M059J (cell line): ENCODE data around the gene ACSS2. TPM values are rescaled to one million over a fixed set of nuclear protein-coding genes. Genes with fewer than 3 reads are reported as not detected.

Experiments
- total RNA-seq: library from RNA; depleted of rRNA; stranded (reverse); fragments of >200 nt; shearing (Covaris generic); gene quantifications from 2 replicates; pipeline ENCODE4 v1.2.3, GENCODE V29; 2014; rRNA removed

The ACSS2 gene
- total RNA-seq, 1 experiment from 2014 or later, result 34.2 TPM

Other genes with a start within 250 kb of the ACSS2 start
- gene PIGU, start 199.5 kb upstream of the ACSS2 start, total RNA-seq, result 51.5 and 60.7 TPM in 2 replicates
- 11.3 and 17.4 TPM in 2 replicates for gene TP53INP2, start 172.3 kb upstream of the ACSS2 start, total RNA-seq
- gene NCOA6, start 51.0 kb upstream of the ACSS2 start, total RNA-seq, result 7.5 and 14.5 TPM in 2 replicates
- gene GGT7, start 3.8 kb upstream of the ACSS2 start, total RNA-seq, result 2.1 and 2.6 TPM in 2 replicates
- gene GSS, start 79.2 kb downstream of the ACSS2 start, total RNA-seq, result 112 and 121 TPM in 2 replicates
- 0.05 TPM in 1 of 2 replicates, not detected in the other for gene MYH7B, start 79.3 kb downstream of the ACSS2 start, total RNA-seq
- gene TRPC4AP, start 216.2 kb downstream of the ACSS2 start, total RNA-seq, result 90.6 and 94.4 TPM in 2 replicates